Endothelial cell of umbilical vein (primary cell): ENCODE measurements around the gene C19orf85. TPM values are rescaled to one million over a fixed set of nuclear protein-coding genes. Genes with fewer than 3 reads are reported as not detected.

Experiments
- BruUV-seq: library from RNA; stranded (reverse); fragments of 400-500 nt; replicated peaks from 2 replicates; lab custom pipeline; 2021; lab: Mats Ljungman, UMichigan
- CTCF ChIA-PET: fragments of 300-600, 350-600 bp; sonication (Branson Sonifier 250); formaldehyde crosslinking; loops from one replicate; lab custom pipeline; 2021; ENCODE audit warnings: antibody characterized with exemption, inconsistent platforms; lab: Charles Lee
- POLR2A ChIA-PET: fragments of 300-600, 350-600 bp; sonication (Branson Sonifier 250); formaldehyde crosslinking; loops from one replicate; lab custom pipeline; 2021; ENCODE audit warnings: antibody characterized with exemption, inconsistent platforms; lab: Charles Lee
- DNase-seq: peaks from one replicate; pipeline ENCODE4 v3.0.0-alpha.2; 2011; ENCODE audit warnings: low read depth, low spot score
- FAIRE-seq: peaks from 2 replicates; lab custom pipeline; 2011; peaks lifted over from hg19 to GRCh38; lab: Jason Lieb, UNC
- H2AFZ ChIP-seq: 2 replicates; pipeline ENCODE4 v1.6.0; 2012; ENCODE audit warnings: low read depth, low read length, control low read depth, inconsistent platforms
- H3K27ac ChIP-seq: 2 replicates; pipeline ENCODE4 v1.5.1; 2011; ENCODE audit warnings: low read depth, mild to moderate bottlenecking, control low read depth, low read length, moderate library complexity; ENCODE audit not compliant: insufficient read depth
- H3K27me3 ChIP-seq, 2 experiments: 2 replicates each; pipeline versions ENCODE4 v1.6.0 to v1.6.1; 2011; ENCODE audit warnings: low read length in 2 of 2, mixed read lengths in 1 of 2; ENCODE audit not compliant: control insufficient read depth in 2 of 2, insufficient read depth in 2 of 2
- H3K36me3 ChIP-seq, 2 experiments: 2 replicates in 1 of 2; 3 replicates in 1 of 2; pipeline ENCODE4 v1.5.1; 2011; ENCODE audit warnings: low read length in 2 of 2, mild to moderate bottlenecking in 1 of 2, moderate library complexity in 1 of 2; ENCODE audit not compliant: control insufficient read depth in 2 of 2, insufficient read depth in 2 of 2; ENCODE audit errors: extremely low read depth in 1 of 2
- H3K4me1 ChIP-seq: 3 replicates; pipeline ENCODE4 v1.5.1; 2011; ENCODE audit warnings: mild to moderate bottlenecking, low read length; ENCODE audit not compliant: control insufficient read depth, insufficient read depth; ENCODE audit errors: extremely low read depth
- H3K4me2 ChIP-seq: 2 replicates; pipeline ENCODE4 v1.6.1; 2011; ENCODE audit warnings: low read length, control low read depth, mixed read lengths; ENCODE audit not compliant: insufficient read depth
- H3K4me3 ChIP-seq, 3 experiments: fragments of 200-600 bp in 1 of 3; sonication (generic), shearing (Covaris generic) in 1 of 3; replicated peaks in 1 of 3; 2 replicates each; pipeline ENCODE4 v1.5.1; 2011 to 2016; ENCODE audit warnings: control low read depth in 3 of 3, low read length in 3 of 3, mild to moderate bottlenecking in 2 of 3, inconsistent platforms in 1 of 3, low read depth in 1 of 3, moderate library complexity in 1 of 3; ENCODE audit not compliant: insufficient read depth in 1 of 3
- H3K79me2 ChIP-seq: 2 replicates; pipeline ENCODE4 v1.6.0; 2012; ENCODE audit warnings: low read length, inconsistent platforms; ENCODE audit not compliant: control insufficient read depth, insufficient read depth
- H3K9ac ChIP-seq: replicated peaks from 2 replicates; pipeline ENCODE3; 2011; ENCODE audit warnings: low read length, control low read depth; ENCODE audit not compliant: insufficient read depth; ENCODE audit errors: extremely low read depth
- H3K9me1 ChIP-seq: replicated peaks from 3 replicates; pipeline ENCODE4 v1.6.0; 2011; ENCODE audit warnings: mild to moderate bottlenecking, low read length; ENCODE audit not compliant: control insufficient read depth, insufficient read depth; ENCODE audit errors: extremely low read depth
- H3K9me3 ChIP-seq: replicated peaks from 2 replicates; pipeline ENCODE4 v1.5.1; 2012; ENCODE audit warnings: low read length, inconsistent platforms; ENCODE audit not compliant: control insufficient read depth, insufficient read depth
- H4K20me1 ChIP-seq: replicated peaks from 2 replicates; pipeline ENCODE3; 2011; ENCODE audit warnings: mild to moderate bottlenecking, low read length; ENCODE audit not compliant: control insufficient read depth, insufficient read depth; ENCODE audit errors: extremely low read depth
- EZH2 ChIP-seq: IDR thresholded peaks from 2 replicates; pipeline ENCODE4 v1.6.1; 2012; ENCODE audit warnings: borderline replicate concordance, low read depth, mild to moderate bottlenecking, moderate library complexity, low read length, inconsistent platforms; ENCODE audit not compliant: severe bottlenecking
- FOS ChIP-seq: IDR thresholded peaks from 2 replicates; pipeline ENCODE4 v1.6.1; 2011; ENCODE audit warnings: mild to moderate bottlenecking, low read length, moderate library complexity, borderline replicate concordance; ENCODE audit not compliant: insufficient read depth
- GATA2 ChIP-seq: IDR thresholded peaks from 2 replicates; pipeline ENCODE4 v1.7.0; 2011; ENCODE audit warnings: low read depth, mild to moderate bottlenecking, moderate library complexity, mixed read lengths, low read length; ENCODE audit not compliant: insufficient read length, insufficient read depth
- JUN ChIP-seq: IDR thresholded peaks from 2 replicates; pipeline ENCODE4 v1.6.1; 2011; ENCODE audit warnings: borderline replicate concordance, low read depth; ENCODE audit not compliant: insufficient read length, insufficient read depth
- MYC ChIP-seq: IDR thresholded peaks from one replicate; pipeline ENCODE4 v1.6.1; 2011; ENCODE audit warnings: mild to moderate bottlenecking, low read depth, low read length
- POLR2A ChIP-seq: IDR thresholded peaks from 2 replicates; pipeline ENCODE4 v1.6.1; 2012; ENCODE audit warnings: low read depth, mild to moderate bottlenecking, control low read depth, low read length
- POLR2AphosphoS5 ChIP-seq: IDR thresholded peaks from 2 replicates; pipeline ENCODE4 v1.6.1; 2012; ENCODE audit warnings: low read depth, mild to moderate bottlenecking, control low read depth, low read length, moderate library complexity; ENCODE audit not compliant: insufficient read depth
- dilution Hi-C: fragments of 300-500 bp; cut with MboI; formaldehyde crosslinking; loops from one replicate; pipeline ENCODE4 v1.15.0; 2019; ENCODE audit warnings: low sequenced_read_pairs; ENCODE audit not compliant: extremely low pct_ligation_motif_present
- intact Hi-C: fragments of 100-400 bp; cut with micrococcal nuclease; formaldehyde crosslinking; loops from one replicate; pipeline ENCODE4 v1.10.0; 2022
- polyA plus RNA-seq, 4 experiments: library from polyadenylated mRNA; depleted of rRNA in 3 of 4; stranded (reverse) in 3 of 4; unstranded in 1 of 4; fragments of >200 nt; gene quantifications; 2 replicates each; pipeline versions ENCODE4 v1.2.1 to v1.2.3, GENCODE V29; 2011 to 2012; ENCODE audit warnings: missing spikeins in 1 of 4
- total RNA-seq: library from RNA; stranded (reverse); gene quantifications from 2 replicates; pipeline ENCODE4 v1.2.3, GENCODE V29; 2021
- TF ChIP-seq, protein P1 (sequence below): IDR thresholded peaks from 2 replicates; pipeline ENCODE4 v1.6.1; 2011; ENCODE audit not compliant: insufficient read depth, insufficient read length
- TF ChIP-seq, protein P2 (sequence below), 2 donors: IDR thresholded peaks; 1 replicate in 1 of 2; 2 replicates in 1 of 2; pipeline ENCODE4 v1.5.1; 2011; ENCODE audit warnings: low read length in 2 of 2, mild to moderate bottlenecking in 2 of 2, moderate library complexity in 2 of 2, control low read depth in 1 of 2, inconsistent platforms in 1 of 2, low read depth in 1 of 2; ENCODE audit not compliant: insufficient read depth in 1 of 2; ENCODE audit errors: extremely low read depth in 1 of 2

Gene C19orf85
- total and polyA plus RNA-seq, 2 donors (not counting 3 experiments of a cell fraction or from before 2014, with no cell fraction given) = not detected

DNA sequence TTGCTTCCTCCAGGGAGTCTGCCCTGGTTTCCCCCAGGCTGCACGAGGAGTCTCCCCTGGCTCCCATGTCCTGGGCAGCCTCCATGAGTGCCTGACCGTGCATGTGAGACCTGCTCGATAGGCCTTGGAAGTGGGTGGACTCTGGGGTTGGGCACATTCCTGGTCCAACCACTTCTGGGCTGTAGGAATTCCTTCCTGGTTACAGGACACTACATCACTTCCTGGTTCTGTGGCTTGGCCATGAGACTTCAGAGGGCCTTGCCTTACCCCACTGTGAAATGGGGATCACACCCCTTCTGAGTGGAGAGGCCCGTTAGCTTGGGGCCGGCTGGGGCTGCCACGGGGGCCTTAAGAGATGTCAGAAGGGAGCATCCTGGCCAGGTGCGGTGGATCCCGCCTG lies 7.9 kb upstream of the C19orf85 start:
- Histone ChIP-seq H3K9me1 (no peaks in the 10 kb centered on the region), H3K27me3 (no peaks in the 10 kb centered on the region), H3K4me2 (no peak overlapping the region), H3K9me3 (no peaks in the 10 kb centered on the region), H3K36me3 (no peaks in the 10 kb centered on the region), H3K4me3 (no peak overlapping the region), H2AFZ (no peak overlapping the region), H4K20me1 (no peaks in the 10 kb centered on the region), H3K79me2 (no peaks in the 10 kb centered on the region), H3K4me1 (peaks cover 5% of the 10 kb centered on the region), H3K9ac (no peak overlapping the region), H3K27ac (no peak overlapping the region)
- intact Hi-C loops = no loop called here
- POLR2A ChIA-PET = no interaction called here
- TF ChIP-seq MYC = no peak
- TF ChIP-seq POLR2A = no peak
- no peak for TF ChIP-seq POLR2AphosphoS5
- TF ChIP-seq, protein P1, sequence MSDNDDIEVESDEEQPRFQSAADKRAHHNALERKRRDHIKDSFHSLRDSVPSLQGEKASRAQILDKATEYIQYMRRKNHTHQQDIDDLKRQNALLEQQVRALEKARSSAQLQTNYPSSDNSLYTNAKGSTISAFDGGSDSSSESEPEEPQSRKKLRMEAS = no peak
- no peak for TF ChIP-seq FOS
- TF ChIP-seq, protein P2, sequence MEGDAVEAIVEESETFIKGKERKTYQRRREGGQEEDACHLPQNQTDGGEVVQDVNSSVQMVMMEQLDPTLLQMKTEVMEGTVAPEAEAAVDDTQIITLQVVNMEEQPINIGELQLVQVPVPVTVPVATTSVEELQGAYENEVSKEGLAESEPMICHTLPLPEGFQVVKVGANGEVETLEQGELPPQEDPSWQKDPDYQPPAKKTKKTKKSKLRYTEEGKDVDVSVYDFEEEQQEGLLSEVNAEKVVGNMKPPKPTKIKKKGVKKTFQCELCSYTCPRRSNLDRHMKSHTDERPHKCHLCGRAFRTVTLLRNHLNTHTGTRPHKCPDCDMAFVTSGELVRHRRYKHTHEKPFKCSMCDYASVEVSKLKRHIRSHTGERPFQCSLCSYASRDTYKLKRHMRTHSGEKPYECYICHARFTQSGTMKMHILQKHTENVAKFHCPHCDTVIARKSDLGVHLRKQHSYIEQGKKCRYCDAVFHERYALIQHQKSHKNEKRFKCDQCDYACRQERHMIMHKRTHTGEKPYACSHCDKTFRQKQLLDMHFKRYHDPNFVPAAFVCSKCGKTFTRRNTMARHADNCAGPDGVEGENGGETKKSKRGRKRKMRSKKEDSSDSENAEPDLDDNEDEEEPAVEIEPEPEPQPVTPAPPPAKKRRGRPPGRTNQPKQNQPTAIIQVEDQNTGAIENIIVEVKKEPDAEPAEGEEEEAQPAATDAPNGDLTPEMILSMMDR (IDR thresholded peaks at IDR 0.05; ENCODE audit: extremely low read depth in 1 of 2, insufficient read depth in 1 of 2, low read depth in 1 of 2, low read length in 2 of 2) = no peak
- no peak for TF ChIP-seq GATA2
- TF ChIP-seq EZH2 = no peak
- TF ChIP-seq JUN = no peak
- CTCF ChIA-PET = interaction anchor here (6.1 kb wide), 1 partner anchor 32 kb away, joined by 62 read pairs; no protein-coding TSS in a partner anchor
- dilution Hi-C loops = no loop called here
- BruUV-seq = no TSS peak
- DNase-seq = no peak
- FAIRE-seq = no peak
